CD4-positive, alpha-beta memory T cell (primary cell): ENCODE results near the gene NOCT. TPM values are rescaled to one million over a fixed set of nuclear protein-coding genes. Genes with fewer than 3 reads are reported as not detected.

Experiments
- CTCF ChIA-PET: fragments of 350-600 bp; sonication (Branson Sonifier 250); formaldehyde crosslinking; loops from one replicate; lab custom pipeline; 2021; ENCODE audit warnings: inconsistent platforms; ENCODE audit not compliant: partially characterized antibody; lab: Charles Lee
- POLR2A ChIA-PET: fragments of 350-600 bp; sonication (Branson Sonifier 250); formaldehyde crosslinking; loops from one replicate; lab custom pipeline; 2021; ENCODE audit not compliant: partially characterized antibody; lab: Charles Lee
- DNase-seq, 5 donors: peaks; one replicate each; pipeline versions ENCODE4 v3.0.0 to v3.0.0-alpha.2; 2020 to 2022; ENCODE audit warnings: mixed read lengths in 1 of 5
- H3K27ac ChIP-seq: one replicate; pipeline ENCODE4 v1.7.0; 2013; ENCODE audit warnings: low read depth, low read length
- H3K27me3 ChIP-seq: 2 replicates; pipeline ENCODE4 v1.7.0; 2013; ENCODE audit warnings: mild to moderate bottlenecking, low read length, moderate library complexity; ENCODE audit not compliant: insufficient read depth
- H3K36me3 ChIP-seq: 2 replicates; pipeline ENCODE4 v1.7.0; 2013; ENCODE audit warnings: mild to moderate bottlenecking, low read length, moderate library complexity; ENCODE audit not compliant: insufficient read depth
- H3K4me1 ChIP-seq: 2 replicates; pipeline ENCODE4 v1.7.0; 2013; ENCODE audit warnings: mild to moderate bottlenecking, low read length, moderate library complexity; ENCODE audit not compliant: insufficient read depth
- H3K4me3 ChIP-seq, 2 donors: one replicate each; pipeline ENCODE4 v1.7.0; 2013; ENCODE audit warnings: low read length in 2 of 2, mild to moderate bottlenecking in 1 of 2
- H3K9me3 ChIP-seq, 2 donors: one replicate each; pipeline ENCODE4 v1.7.0; 2013; ENCODE audit warnings: low read length in 2 of 2, control low read depth in 1 of 2; ENCODE audit not compliant: control insufficient read depth in 1 of 2
- H3K27ac Mint-ChIP-seq, 7 donors: one replicate each; pipeline ENCODE4 v1.8.0; 2020 to 2021; ENCODE audit warnings: mixed read lengths in 7 of 7, mild to moderate bottlenecking in 6 of 7, inconsistent platforms in 3 of 7, moderate library complexity in 3 of 7
- H3K27me3 Mint-ChIP-seq, 2 donors: one replicate each; pipeline ENCODE4 v1.8.0; 2020 to 2021; ENCODE audit warnings: mixed read lengths in 2 of 2
- H3K36me3 Mint-ChIP-seq, 2 donors: one replicate each; pipeline ENCODE4 v1.8.0; 2020 to 2021; ENCODE audit warnings: mixed read lengths in 2 of 2, inconsistent platforms in 1 of 2, mild to moderate bottlenecking in 1 of 2
- H3K4me1 Mint-ChIP-seq, 4 donors: one replicate each; pipeline ENCODE4 v1.8.0; 2020 to 2021; ENCODE audit warnings: mixed read lengths in 4 of 4, mild to moderate bottlenecking in 1 of 4
- H3K4me3 Mint-ChIP-seq, 8 donors: one replicate each; pipeline ENCODE4 v1.8.0; 2020 to 2021; ENCODE audit warnings: mixed read lengths in 8 of 8, mild to moderate bottlenecking in 7 of 8, moderate library complexity in 6 of 8, inconsistent platforms in 3 of 8
- H3K9me3 Mint-ChIP-seq, 8 donors: one replicate each; pipeline ENCODE4 v1.8.0; 2020 to 2021; ENCODE audit warnings: mixed read lengths in 8 of 8, mild to moderate bottlenecking in 5 of 8, inconsistent platforms in 3 of 8, moderate library complexity in 1 of 8
- intact Hi-C: fragments of 100-400 bp; cut with micrococcal nuclease; formaldehyde crosslinking; loops from one replicate; pipeline ENCODE4 v1.15.1; 2023
- polyA plus RNA-seq, 2 donors: library from polyadenylated mRNA; unstranded; fragments of 300-500 nt; fragmentation: Illumina TruSeq; gene quantifications; one replicate each; pipeline ENCODE4 v1.2.3, GENCODE V29; 2021
- total RNA-seq, 2 experiments: library from RNA; stranded (reverse); gene quantifications; one replicate each; pipeline ENCODE4 v1.2.3, GENCODE V29; 2021

NOCT gene
- total and polyA plus RNA-seq, 4 experiments from 2014 or later: 0.14 to 1.7 (median 1.1) TPM

DNA sequence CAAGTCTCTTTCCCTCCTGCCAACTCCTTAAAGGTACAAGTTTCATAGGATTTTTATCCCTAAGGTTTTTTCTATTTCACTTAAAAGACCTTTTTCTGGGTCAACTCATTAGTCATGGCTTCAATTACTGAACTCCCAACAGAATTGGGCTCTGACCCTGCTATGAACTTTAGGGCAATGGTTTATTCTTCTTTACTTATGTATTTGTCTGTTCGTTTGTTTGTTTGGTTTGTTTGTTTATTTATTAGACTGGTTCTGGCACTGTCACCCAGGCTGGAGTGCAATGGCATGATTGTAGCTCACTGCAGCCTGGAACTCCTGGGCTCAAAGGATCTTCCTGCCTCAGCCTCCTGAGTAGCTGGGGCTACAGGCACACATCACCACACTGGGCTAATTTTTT, 5.9 kb upstream of the NOCT start:
- Mint-ChIP-seq H3K4me3 (no peak overlapping the region), H3K27ac (no peak overlapping the region), H3K36me3 (no peaks in the 10 kb centered on the region), H3K4me1 (peaks cover 2 to 8% (median 2%) of the 10 kb centered on the region in 4 donors), H3K9me3 (no peaks in the 10 kb centered on the region), H3K27me3 (no peaks in the 10 kb centered on the region)
- no peaks in the 10 kb centered on the region for H3K36me3 ChIP-seq
- CTCF ChIA-PET: interaction anchor here (1.0 kb wide), 1 partner anchor 406 kb away, joined by 3 read pairs; no protein-coding TSS in a partner anchor
- no peaks in the 10 kb centered on the region for H3K9me3 ChIP-seq
- peaks cover 6% of the 10 kb centered on the region for H3K4me1 ChIP-seq
- H3K4me3 ChIP-seq: no peak overlapping the region
- no peaks in the 10 kb centered on the region for H3K27me3 ChIP-seq
- no peak for DNase-seq
- POLR2A ChIA-PET: no interaction called here
- no peak overlapping the region for H3K27ac ChIP-seq
- intact Hi-C loops: no loop called here

DNA sequence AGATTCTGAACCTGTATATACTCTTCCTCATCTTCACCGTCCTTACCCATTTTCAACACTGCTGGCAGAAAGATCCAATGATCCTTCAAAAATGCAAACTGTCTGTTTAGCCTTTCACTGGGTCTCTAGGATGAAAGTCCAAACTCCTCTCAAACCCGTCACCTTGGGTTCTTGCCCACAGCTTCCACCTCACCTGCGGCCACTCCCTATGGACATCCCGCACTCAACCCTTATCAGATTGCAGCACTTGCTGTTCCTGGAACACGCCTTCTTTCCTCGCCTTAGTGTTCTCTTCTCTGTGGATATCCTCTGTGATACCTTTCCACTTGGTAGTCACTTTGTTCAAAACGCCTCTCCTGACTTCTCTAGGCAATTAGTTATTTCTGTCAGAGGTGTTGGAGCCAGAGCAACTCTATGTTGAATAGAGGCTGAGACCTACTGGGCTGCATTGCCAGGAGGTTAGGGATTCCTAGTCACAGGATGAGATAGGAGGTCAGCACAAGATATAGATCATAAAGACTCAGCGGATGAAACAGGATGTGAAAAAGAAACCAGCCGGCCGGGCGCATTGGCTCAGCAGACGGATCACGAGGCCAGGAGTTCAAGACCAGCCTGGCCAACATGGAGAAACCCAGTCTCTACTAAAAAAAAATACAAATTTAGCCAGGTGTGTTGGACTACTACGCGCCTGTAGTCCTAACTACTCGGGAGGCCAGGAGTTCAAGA, 4.2 kb upstream of the NOCT start:
- Mint-ChIP-seq H3K9me3 (no peaks in the 10 kb centered on the region), H3K27ac (peak overlapping the region in 1 of 7 donors; percentile 3), H3K4me3 (no peak overlapping the region), H3K36me3 (peaks cover 0 to 2% of the 10 kb centered on the region in 2 donors), H3K27me3 (no peaks in the 10 kb centered on the region), H3K4me1 (peaks cover 10 to 21% (median 11%) of the 10 kb centered on the region in 4 donors)
- Histone ChIP-seq H3K36me3 (no peaks in the 10 kb centered on the region), H3K4me3 (no peak overlapping the region), H3K4me1 (peaks cover 13% of the 10 kb centered on the region), H3K27ac (no peak overlapping the region), H3K9me3 (no peaks in the 10 kb centered on the region), H3K27me3 (no peaks in the 10 kb centered on the region)
- ChIA-PET POLR2A (no interaction called here), CTCF (no interaction called here)
- no peak for DNase-seq
- intact Hi-C loops: no loop called here

DNA sequence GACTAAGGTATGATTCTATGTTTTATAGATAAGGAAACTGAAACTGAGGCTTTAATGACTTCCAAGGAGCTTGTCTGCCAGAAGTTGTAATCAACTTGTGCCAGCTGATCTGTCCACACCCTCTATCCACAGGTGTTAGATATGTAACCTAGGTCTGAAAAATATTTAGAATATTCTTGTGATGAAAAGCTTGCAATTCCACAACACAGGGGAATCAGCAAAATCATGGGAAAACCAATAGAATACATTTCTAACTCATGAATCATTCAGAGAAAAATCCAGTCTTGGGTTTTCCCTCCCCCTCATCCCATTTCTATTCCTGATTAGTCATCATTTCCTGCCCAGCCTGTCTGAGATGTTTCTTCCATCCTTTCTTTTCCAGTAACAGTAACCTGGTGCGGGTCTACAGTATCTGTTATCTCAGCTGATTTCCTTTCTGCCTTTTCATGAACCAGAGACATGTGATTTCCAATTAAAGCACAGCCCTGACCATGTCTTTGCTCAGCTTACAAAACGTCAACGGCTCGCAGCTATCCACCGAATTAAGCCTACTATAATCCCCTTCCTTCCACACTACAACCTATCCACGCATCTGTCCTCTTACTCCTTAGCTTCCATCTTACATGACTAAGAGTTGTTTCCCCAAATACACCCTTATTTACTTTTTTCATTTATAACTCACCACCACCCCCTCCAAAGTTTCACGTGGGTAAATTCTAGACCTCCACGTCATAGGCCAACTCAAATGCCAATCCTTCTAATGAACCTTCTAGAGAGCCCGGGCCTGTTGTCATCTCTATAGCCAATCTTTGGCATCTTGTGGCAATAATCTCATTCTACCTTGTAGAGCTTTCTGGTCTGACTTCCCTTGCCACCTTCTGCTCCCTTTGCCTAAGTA, 961 bp upstream of the NOCT start:
- Histone ChIP-seq H3K4me3 (peak overlapping the region; percentile 20 to 66), H3K9me3 (no peaks in the 10 kb centered on the region), H3K27me3 (no peaks in the 10 kb centered on the region), H3K36me3 (no peaks in the 10 kb centered on the region), H3K4me1 (peaks cover 18% of the 10 kb centered on the region), H3K27ac (peak overlapping the region; percentile 84)
- POLR2A ChIA-PET: interaction anchor here (0.6 to 2.9 kb wide), 9 partner anchors 8 to 643 kb away, joined by 3 to 29 read pairs (median 9); partner anchors contain the start of genes ELF2, NAA15, RAB33B and SETD7
- intact Hi-C loops: loop anchor here (1.0 to 5.0 kb wide), 6 partner anchors 69 to 1508 kb away; partner anchors contain the start of genes ELF2, ELMOD2, NAA15 and NDUFC1
- CTCF ChIA-PET: interaction anchor here (1.0 to 9.8 kb wide), 6 partner anchors 8 to 637 kb away, joined by 3 to 122 read pairs (median 4); no protein-coding TSS in a partner anchor
- Mint-ChIP-seq H3K4me1 (peaks cover 12 to 37% (median 17%) of the 10 kb centered on the region in 4 donors), H3K4me3 (peak overlapping the region; percentile 85 to 94 (median 90)), H3K9me3 (no peaks in the 10 kb centered on the region), H3K36me3 (peaks cover 0 to 2% of the 10 kb centered on the region in 2 donors), H3K27me3 (no peaks in the 10 kb centered on the region), H3K27ac (peak overlapping the region; percentile 93 to 100 (median 99))
- peak in 1 of 5 donors; percentile 45 for DNase-seq

DNA sequence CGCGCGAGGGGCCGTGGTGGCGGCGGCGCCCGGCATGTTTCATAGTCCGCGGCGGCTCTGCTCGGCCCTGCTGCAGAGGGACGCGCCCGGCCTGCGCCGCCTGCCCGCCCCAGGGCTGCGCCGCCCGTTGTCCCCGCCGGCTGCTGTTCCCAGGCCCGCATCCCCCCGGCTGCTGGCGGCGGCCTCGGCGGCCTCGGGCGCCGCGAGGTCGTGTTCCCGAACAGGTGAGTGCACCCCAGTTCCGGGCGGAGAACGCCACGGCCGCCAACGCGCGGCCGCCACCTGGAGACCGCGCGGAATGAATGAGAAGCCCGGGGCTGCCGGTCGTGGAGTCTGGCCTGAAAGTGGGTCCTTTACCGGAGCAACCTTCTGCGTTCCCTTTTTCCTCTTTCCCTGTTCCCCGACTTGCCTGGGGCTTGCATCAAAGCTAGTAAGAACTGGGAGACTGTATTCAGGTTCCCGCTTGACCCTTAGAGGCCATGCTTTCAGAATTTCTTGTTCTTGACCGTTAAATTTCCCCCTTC, 429 bp downstream of the NOCT start:
- peaks cover 18% of the 10 kb centered on the region for H3K4me1 ChIP-seq
- intact Hi-C loops: loop anchor here (1.0 to 5.0 kb wide), 6 partner anchors 67 to 1506 kb away; partner anchors contain the start of genes ELF2, ELMOD2, NAA15 and NDUFC1

DNA sequence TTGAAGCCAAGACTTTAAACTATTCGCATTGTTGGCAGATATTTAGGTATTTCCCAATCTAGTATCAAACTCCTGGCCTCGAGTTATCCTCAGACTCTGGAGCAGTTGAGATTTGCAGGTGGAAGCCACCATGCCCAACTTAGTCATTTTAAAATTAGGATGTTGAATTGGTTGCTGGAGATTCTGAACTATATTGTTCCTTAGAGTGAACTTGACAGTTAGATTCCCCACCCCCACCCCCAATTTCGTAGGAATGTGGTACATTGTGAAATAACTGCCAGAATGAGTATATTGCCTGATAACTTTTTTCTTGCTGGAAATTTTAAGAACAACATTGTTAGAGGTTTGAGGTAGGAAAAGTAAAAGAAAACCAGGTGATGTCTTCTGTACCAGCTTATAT, 2.3 kb downstream of the NOCT start:
- Histone ChIP-seq H3K36me3 (no peaks in the 10 kb centered on the region), H3K27ac (no peak overlapping the region), H3K4me1 (peaks cover 18% of the 10 kb centered on the region), H3K9me3 (no peaks in the 10 kb centered on the region), H3K4me3 (no peak overlapping the region), H3K27me3 (no peaks in the 10 kb centered on the region)
- Mint-ChIP-seq H3K27me3 (no peaks in the 10 kb centered on the region), H3K27ac (peak overlapping the region in 2 of 7 donors; percentile 39 to 49), H3K4me3 (peak overlapping the region in 3 of 8 donors; percentile 42 to 64 (median 52)), H3K4me1 (peaks cover 13 to 44% (median 17%) of the 10 kb centered on the region in 4 donors), H3K36me3 (peaks cover 0 to 2% of the 10 kb centered on the region in 2 donors), H3K9me3 (no peaks in the 10 kb centered on the region)
- ChIA-PET CTCF (interaction anchor here (0.6 to 9.8 kb wide), 3 partner anchors 10 to 80 kb away, joined by 3 to 122 read pairs (median 4); no protein-coding TSS in a partner anchor), POLR2A (no interaction called here)
- intact Hi-C loops: loop anchor here (5.0 kb wide), 2 partner anchors 284 to 1504 kb away; partner anchors contain the start of genes ELMOD2, NAA15 and NDUFC1
- no peak for DNase-seq

More for the DNA sequence above, 429 bp downstream of the NOCT start:
- Mint-ChIP-seq H3K9me3 (no peaks in the 10 kb centered on the region), H3K27ac (peak overlapping the region; percentile 91 to 96 (median 95)), H3K27me3 (no peaks in the 10 kb centered on the region), H3K4me3 (peak overlapping the region; percentile 87 to 93 (median 90)), H3K4me1 (peaks cover 13 to 44% (median 17%) of the 10 kb centered on the region in 4 donors), H3K36me3 (peaks cover 0 to 2% of the 10 kb centered on the region in 2 donors)
- H3K9me3 ChIP-seq: no peaks in the 10 kb centered on the region
- no peaks in the 10 kb centered on the region for H3K27me3 ChIP-seq
- ChIA-PET POLR2A (interaction anchor here (0.9 to 2.9 kb wide), 5 partner anchors 14 to 437 kb away, joined by 5 to 29 read pairs (median 14); partner anchors contain the start of genes ELF2, NAA15 and RAB33B), CTCF (interaction anchor here (0.9 to 9.8 kb wide), 4 partner anchors 8 to 642 kb away, joined by 3 to 122 read pairs (median 4); no protein-coding TSS in a partner anchor)
- H3K4me3 ChIP-seq: peak overlapping the region; percentile 20 to 66
- peak in 1 of 5 donors; percentile 48 for DNase-seq
- peak overlapping the region; percentile 84 for H3K27ac ChIP-seq
- H3K36me3 ChIP-seq: no peaks in the 10 kb centered on the region

DNA sequence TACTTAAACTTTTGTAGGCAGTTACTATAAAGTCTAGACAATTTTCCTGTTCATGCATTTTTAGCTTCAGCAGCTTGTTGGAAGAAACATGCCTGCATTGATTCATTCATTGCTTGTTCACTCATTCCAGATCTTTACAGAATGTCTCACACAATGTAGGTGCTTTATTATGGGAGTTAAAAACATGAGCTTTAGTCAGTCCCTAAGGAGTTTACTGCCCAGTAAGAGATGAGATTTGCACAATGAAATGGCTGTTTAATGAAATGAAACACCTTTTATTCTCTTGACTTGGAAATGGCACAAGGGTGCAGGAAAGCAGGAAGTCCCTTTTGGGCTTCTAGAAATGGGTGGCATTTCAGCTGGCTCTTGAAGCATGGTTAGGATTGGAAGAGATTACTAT, 2.9 kb downstream of the NOCT start:
- CTCF ChIA-PET: interaction anchor here (0.6 to 9.8 kb wide), 3 partner anchors 10 to 80 kb away, joined by 3 to 122 read pairs (median 4); no protein-coding TSS in a partner anchor
- H3K9me3 Mint-ChIP-seq: no peaks in the 10 kb centered on the region
- peaks cover 18% of the 10 kb centered on the region for H3K4me1 ChIP-seq
- H3K4me3 ChIP-seq: no peak overlapping the region
- no peaks in the 10 kb centered on the region for H3K9me3 ChIP-seq
- intact Hi-C loops: loop anchor here (5.0 kb wide), 2 partner anchors 284 to 1504 kb away; partner anchors contain the start of genes ELMOD2, NAA15 and NDUFC1
- no peaks in the 10 kb centered on the region for H3K36me3 ChIP-seq
- H3K27ac Mint-ChIP-seq: peak overlapping the region in 5 of 7 donors; percentile 39 to 73 (median 54)
- H3K27me3 Mint-ChIP-seq: no peaks in the 10 kb centered on the region
- H3K4me1 Mint-ChIP-seq: peaks cover 13 to 44% (median 18%) of the 10 kb centered on the region in 4 donors
- H3K27ac ChIP-seq: no peak overlapping the region
- POLR2A ChIA-PET: no interaction called here
- H3K36me3 Mint-ChIP-seq: peaks cover 0 to 2% of the 10 kb centered on the region in 2 donors
- DNase-seq: no peak
- H3K27me3 ChIP-seq: no peaks in the 10 kb centered on the region
- peak overlapping the region in 2 of 8 donors; percentile 52 to 64 for H3K4me3 Mint-ChIP-seq
